NOMO-1 (cell line): Measurements from ENCODE around the gene PSME3.

Experiments used
- DNase-seq, 2 experiments: peaks; one replicate each; lab custom pipeline; 2025; ENCODE audit not compliant: unreplicated experiment in 2 of 2; lab: John Stamatoyannopoulos, UW

Gene PSME3

GRCh38 chr17:42814633-42815399 lies 18.4 kb upstream of the PSME3 start:
- no peak for DNase-seq

GRCh38 chr17:42817866-42818265 lies 15.3 kb upstream of the PSME3 start:
- no peak for DNase-seq

GRCh38 chr17:42818379-42818778 lies 14.8 kb upstream of the PSME3 start:
- DNase-seq = no peak

- DNase-seq = peak; percentile 13 to 68
Measured at GRCh38 chr17:42819939-42820535, 13.2 kb upstream of the PSME3 start.

- no peak for DNase-seq
Measured at GRCh38 chr17:42821176-42821575, 12.0 kb upstream of the PSME3 start.

GRCh38 chr17:42827472-42827871 lies 5.7 kb upstream of the PSME3 start:
- DNase-seq = no peak

- no peak for DNase-seq
Measured at GRCh38 chr17:42830971-42831370, 2.2 kb upstream of the PSME3 start.

- no peak for DNase-seq
Measured at GRCh38 chr17:42832213-42832933, 824 bp upstream of the PSME3 start.

- no peak for DNase-seq
Measured at GRCh38 chr17:42833767-42834422, 698 bp downstream of the PSME3 start.

- peak in 1 of 2 experiments; percentile 4 for DNase-seq
Measured at GRCh38 chr17:42835732-42836131, 2.5 kb downstream of the PSME3 start.

- DNase-seq = no peak
Measured at GRCh38 chr17:42841975-42842685, 8.9 kb downstream of the PSME3 start.

GRCh38 chr17:42843358-42843934 lies 10.2 kb downstream of the PSME3 start:
- peak; percentile 13 to 60 for DNase-seq

GRCh38 chr17:42844271-42844670 lies 11.1 kb downstream of the PSME3 start, which contains the start of gene AOC2:
Gene AOC2, plus strand, starts transcription at chr17:42844580. Its CDS starts 47 bp downstream, at chr17:42844627.
- DNase-seq = no peak

GRCh38 chr17:42844761-42845555 lies 11.8 kb downstream of the PSME3 start:
- DNase-seq = no peak

GRCh38 chr17:42845556-42845917 lies 12.3 kb downstream of the PSME3 start:
- no peak for DNase-seq

- peak in 1 of 2 experiments; percentile 15 for DNase-seq
Measured at GRCh38 chr17:42845918-42846593, 12.9 kb downstream of the PSME3 start.

GRCh38 chr17:42846594-42847280 lies 13.5 kb downstream of the PSME3 start:
- no peak for DNase-seq

- DNase-seq = no peak
Measured at GRCh38 chr17:42848093-42848492, 14.9 kb downstream of the PSME3 start.
